RWPE2 (cell line): ENCODE data around the gene FHOD3.

ENCODE experiments used
- ATAC-seq: fragments of 200-7000 bp; cut with Tn5 transposase; 3 replicates; pipeline ENCODE4 v1.9.1; 2021; ENCODE audit warnings: low read depth
- DNase-seq: peaks from one replicate; pipeline ENCODE4 v3.0.0-alpha.2; 2020; ENCODE audit warnings: low spot score
- H3K27ac ChIP-seq: fragments of 450-650 bp; 2 replicates; pipeline ENCODE4 v1.5.1; 2017; ENCODE audit warnings: mild to moderate bottlenecking; ENCODE audit not compliant: poor library complexity, severe bottlenecking
- H3K27me3 ChIP-seq: fragments of 250-450 bp; sonication (Bioruptor Pico); 2 replicates; pipeline ENCODE4 v1.5.1; 2021; ENCODE audit warnings: mild to moderate bottlenecking, moderate library complexity; ENCODE audit not compliant: insufficient read depth, poor library complexity, severe bottlenecking
- H3K36me3 ChIP-seq: fragments of 250-450 bp; sonication (Bioruptor Pico); 2 replicates; pipeline ENCODE4 v1.5.1; 2020; ENCODE audit warnings: low read depth, mild to moderate bottlenecking, moderate library complexity
- H3K4me1 ChIP-seq: fragments of 250-450 bp; sonication (Bioruptor Pico); 2 replicates; pipeline ENCODE4 v1.5.1; 2021; ENCODE audit warnings: mild to moderate bottlenecking, moderate library complexity; ENCODE audit not compliant: insufficient read depth, poor library complexity, severe bottlenecking
- H3K4me3 ChIP-seq: fragments of 250-450 bp; sonication (Bioruptor Pico); 2 replicates; pipeline ENCODE4 v1.5.1; 2021; ENCODE audit warnings: mild to moderate bottlenecking, moderate library complexity; ENCODE audit not compliant: severe bottlenecking
- H3K9me3 ChIP-seq: fragments of 250-450 bp; sonication (Bioruptor Pico); 2 replicates; pipeline ENCODE4 v1.5.1; 2021; ENCODE audit warnings: mild to moderate bottlenecking, moderate library complexity; ENCODE audit not compliant: severe bottlenecking
- CTCF ChIP-seq: fragments of 450-650 bp; IDR thresholded peaks from one replicate; pipeline ENCODE4 v1.5.1; 2017; ENCODE audit warnings: mild to moderate bottlenecking, moderate library complexity; ENCODE audit not compliant: poor library complexity, severe bottlenecking

The FHOD3 gene

GRCh38 chr18:36745219-36745975 is 447.9 kb downstream of the FHOD3 start:
- H3K4me1 ChIP-seq = peaks cover 10% of the 10 kb centered on the region
- peak overlapping the region; percentile 36 for H3K27ac ChIP-seq
- DNase-seq (no peak), ATAC-seq (peak; percentile 75)
- no peak for TF ChIP-seq CTCF
- H3K27me3 ChIP-seq = no peaks in the 10 kb centered on the region
- H3K36me3 ChIP-seq = no peaks in the 10 kb centered on the region; the same call in 1 of the 2 replicates
- H3K9me3 ChIP-seq = no peaks in the 10 kb centered on the region
- no peak overlapping the region for H3K4me3 ChIP-seq

- H3K4me3 ChIP-seq = no peak overlapping the region
- ATAC-seq (no peak), DNase-seq (no peak)
- no peaks in the 10 kb centered on the region for H3K9me3 ChIP-seq
- no peak overlapping the region for H3K27ac ChIP-seq
- H3K36me3 ChIP-seq = peaks cover 3% of the 10 kb centered on the region; the same call in 1 of the 2 replicates
- H3K4me1 ChIP-seq = peaks cover 7% of the 10 kb centered on the region
- TF ChIP-seq CTCF = no peak
- H3K27me3 ChIP-seq = no peaks in the 10 kb centered on the region
Measured at GRCh38 chr18:36752929-36753865, 455.7 kb downstream of the FHOD3 start.

GRCh38 chr18:36756242-36756641 is 458.7 kb downstream of the FHOD3 start:
- no peak for DNase-seq
- H3K4me1 ChIP-seq = peaks cover 7% of the 10 kb centered on the region

GRCh38 chr18:36757081-36757480 is 459.6 kb downstream of the FHOD3 start:
- peak; percentile 75 for ATAC-seq
- peak; percentile 82 for TF ChIP-seq CTCF
- peaks cover 3% of the 10 kb centered on the region; the same call in 1 of the 2 replicates for H3K36me3 ChIP-seq
- DNase-seq = no peak
- H3K4me3 ChIP-seq = no peak overlapping the region
- H3K27me3 ChIP-seq = no peaks in the 10 kb centered on the region
- H3K9me3 ChIP-seq = no peaks in the 10 kb centered on the region
- peak overlapping the region; percentile 11 for H3K27ac ChIP-seq
- peaks cover 7% of the 10 kb centered on the region for H3K4me1 ChIP-seq

More at GRCh38 chr18:36756242-36756641, 458.7 kb downstream of the FHOD3 start:
- TF ChIP-seq CTCF = no peak
- peak; percentile 75 for ATAC-seq
- Histone ChIP-seq H3K36me3 (peaks cover 3% of the 10 kb centered on the region; the same call in 1 of the 2 replicates), H3K4me3 (no peak overlapping the region), H3K27ac (peak overlapping the region; percentile 11), H3K9me3 (no peaks in the 10 kb centered on the region), H3K27me3 (no peaks in the 10 kb centered on the region)
